H1 (cell line): ENCODE measurements around the gene PTCSC3.

ENCODE experiments used
- CTCF ChIP-seq, 3 experiments: IDR thresholded peaks; 1 replicate in 2 of 3; 2 replicates in 1 of 3; pipeline versions ENCODE4 v1.5.1 to v1.6.1; 2011; ENCODE audit warnings: low read length in 3 of 3, mild to moderate bottlenecking in 3 of 3, inconsistent platforms in 2 of 3, low read depth in 1 of 3, moderate library complexity in 1 of 3; ENCODE audit not compliant: insufficient read depth in 1 of 3; ENCODE audit errors: control extremely low read depth in 1 of 3
- EZH2 ChIP-seq: fragments of 200-600 bp; sonication (generic); IDR thresholded peaks from 2 replicates; pipeline ENCODE4 v1.7.1; 2012; ENCODE audit warnings: low read depth, mild to moderate bottlenecking, moderate library complexity, low read length, inconsistent platforms; ENCODE audit not compliant: severe bottlenecking
- MAFK ChIP-seq: IDR thresholded peaks from 2 replicates; pipeline ENCODE4 v1.6.1; 2012; ENCODE audit warnings: low read depth, mild to moderate bottlenecking, improper control_type of control experiment, low read length
- MAX ChIP-seq: IDR thresholded peaks from 2 replicates; pipeline ENCODE4 v1.6.1; 2012; ENCODE audit warnings: inconsistent platforms
- RAD21 ChIP-seq, 2 experiments: IDR thresholded peaks in 1 of 2; conservative IDR thresholded peaks in 1 of 2; 2 replicates each; pipeline ENCODE4 v1.6.1; 2011; ENCODE audit warnings: low read depth in 2 of 2, low read length in 2 of 2, improper control_type of control experiment in 1 of 2, inconsistent platforms in 1 of 2, mild to moderate bottlenecking in 1 of 2, moderate library complexity in 1 of 2
- RXRA ChIP-seq: IDR thresholded peaks from 2 replicates; pipeline ENCODE4 v1.6.1; 2011; ENCODE audit warnings: low read depth, mild to moderate bottlenecking, low read length, moderate library complexity; ENCODE audit not compliant: insufficient read depth

DNA sequence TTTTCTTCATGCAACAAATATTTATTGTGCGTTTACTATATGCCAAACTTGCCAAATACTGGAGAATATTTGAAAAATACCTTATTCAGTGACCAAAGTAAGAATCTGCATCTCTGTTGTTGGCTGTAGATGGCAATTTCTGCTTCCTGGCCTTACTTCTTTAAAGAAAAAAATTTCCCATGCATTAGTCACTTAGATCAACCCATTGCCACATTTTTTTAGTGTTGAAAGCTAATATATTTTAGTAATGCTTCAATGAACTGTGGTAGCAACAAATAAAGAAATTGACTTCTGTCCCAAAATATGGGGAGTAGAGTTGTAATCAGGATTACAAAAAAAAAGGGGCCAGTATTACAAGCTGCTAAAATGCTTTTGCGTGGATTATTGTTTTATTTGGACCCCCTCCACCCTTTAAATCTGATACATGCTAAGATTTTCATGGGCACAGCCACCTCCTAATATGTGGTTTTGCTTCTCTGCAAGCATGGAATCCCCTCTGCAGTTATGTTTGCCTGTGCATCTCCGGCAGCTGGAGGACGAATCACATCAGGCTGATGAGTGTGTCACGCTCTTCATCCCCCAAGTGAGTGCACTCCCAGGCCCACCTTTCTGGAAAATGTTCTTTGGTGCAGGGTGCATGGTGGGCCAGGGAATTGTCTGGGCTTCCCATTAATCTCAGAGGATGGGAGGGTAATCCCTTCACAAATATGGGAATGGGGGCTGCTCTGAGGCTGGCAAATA, 38.1 kb upstream of the PTCSC3 start:
- TF ChIP-seq CTCF (IDR thresholded peaks at IDR 0.05; ENCODE audit: control extremely low read depth in 1 of 3, insufficient read depth in 1 of 3, low read depth in 1 of 3, low read length in 3 of 3): no peak
- no peak for TF ChIP-seq MAFK
- no peak for TF ChIP-seq MAX
- TF ChIP-seq RXRA: no peak
- TF ChIP-seq EZH2: no peak
- no peak for TF ChIP-seq RAD21 (IDR thresholded peaks at IDR 0.05 in 1 of 2, conservative IDR thresholded peaks at IDR 0.05 in 1 of 2; ENCODE audit: low read depth in 2 of 2, low read length in 2 of 2)
